ACC112 (cell line): ENCODE data around the gene TXNL1.

Experiments
- H2AFZ ChIP-seq: fragments of 200-600 bp; sonication (generic); one replicate; pipeline ENCODE4 v1.6.0; 2017; ENCODE audit warnings: antibody characterized with exemption, low read length; ENCODE audit not compliant: unreplicated experiment
- H3K27ac ChIP-seq: fragments of 200-600 bp; sonication (generic); 2 replicates; pipeline ENCODE4 v1.5.1; 2014; ENCODE audit warnings: low read depth, mild to moderate bottlenecking, antibody characterized with exemption, low read length, moderate library complexity
- H3K27me3 ChIP-seq: fragments of 200-600 bp; sonication (generic); 2 replicates; pipeline ENCODE4 v1.6.1; 2014; ENCODE audit warnings: mild to moderate bottlenecking, antibody characterized with exemption, low read length, moderate library complexity, mixed read lengths; ENCODE audit not compliant: insufficient read depth
- H3K36me3 ChIP-seq: fragments of 200-600 bp; sonication (generic); 2 replicates; pipeline ENCODE4 v1.6.1; 2016; ENCODE audit warnings: mild to moderate bottlenecking, antibody characterized with exemption, low read length, moderate library complexity, mixed read lengths; ENCODE audit not compliant: insufficient read depth
- H3K4me1 ChIP-seq: fragments of 200-600 bp; sonication (generic); one replicate; pipeline ENCODE4 v1.6.1; 2016; ENCODE audit warnings: low read length, mixed read lengths; ENCODE audit not compliant: insufficient read depth, unreplicated experiment, control insufficient read depth
- H3K4me3 ChIP-seq: fragments of 200-600 bp; sonication (generic); 2 replicates; pipeline ENCODE4 v1.5.1; 2014; ENCODE audit warnings: mild to moderate bottlenecking, low read depth, low read length
- H3K79me2 ChIP-seq: fragments of 200-600 bp; sonication (generic); one replicate; pipeline ENCODE4 v1.6.0; 2016; ENCODE audit warnings: low read length; ENCODE audit not compliant: control insufficient read depth, unreplicated experiment, insufficient read depth

Gene TXNL1

GRCh38 chr18:56638232-56639103 is at the start of gene TXNL1:
TXNL1 (minus strand) TSS chr18:56638592; CDS start chr18:56638440, 152 bp downstream.
- Histone ChIP-seq H3K27ac (peak within 1 kb of the TSS; percentile 94), H3K79me2 (peaks cover 49% of the 10 kb centered on the region), H3K27me3 (no peaks in the 10 kb centered on the region), H3K36me3 (no peaks in the 10 kb centered on the region), H3K4me3 (peak within 1 kb of the TSS; percentile 99), H2AFZ (peak within 1 kb of the TSS; percentile 98), H3K4me1 (peaks cover 36% of the 10 kb centered on the region)

GRCh38 chr18:56684277-56684676 is 45.9 kb upstream of the TXNL1 start:
- no peak overlapping the region for H2AFZ ChIP-seq
- no peaks in the 10 kb centered on the region; the same call in 1 of the 2 replicates for H3K36me3 ChIP-seq
- no peak overlapping the region for H3K4me3 ChIP-seq
- H3K4me1 ChIP-seq: no peaks in the 10 kb centered on the region
- no peaks in the 10 kb centered on the region for H3K79me2 ChIP-seq
- H3K27ac ChIP-seq: no peak overlapping the region
- H3K27me3 ChIP-seq: no peaks in the 10 kb centered on the region

- H3K4me3 ChIP-seq: no peak overlapping the region
- no peaks in the 10 kb centered on the region for H3K79me2 ChIP-seq
- H3K27ac ChIP-seq: no peak overlapping the region
- no peak overlapping the region for H2AFZ ChIP-seq
- no peaks in the 10 kb centered on the region for H3K27me3 ChIP-seq
- H3K36me3 ChIP-seq: no peaks in the 10 kb centered on the region
- no peaks in the 10 kb centered on the region for H3K4me1 ChIP-seq
Observed at GRCh38 chr18:56678836-56679565, 40.6 kb upstream of the TXNL1 start.

- H3K27me3 ChIP-seq: no peaks in the 10 kb centered on the region
- no peak overlapping the region for H3K4me3 ChIP-seq
- no peaks in the 10 kb centered on the region for H3K4me1 ChIP-seq
- H3K36me3 ChIP-seq: no peaks in the 10 kb centered on the region
- no peaks in the 10 kb centered on the region for H3K79me2 ChIP-seq
- no peak overlapping the region for H3K27ac ChIP-seq
- no peak overlapping the region for H2AFZ ChIP-seq
Observed at GRCh38 chr18:56676639-56677038, 38.2 kb upstream of the TXNL1 start.

- Histone ChIP-seq H3K27me3 (no peaks in the 10 kb centered on the region), H3K79me2 (peaks cover 4% of the 10 kb centered on the region), H2AFZ (no peak overlapping the region), H3K4me1 (no peaks in the 10 kb centered on the region), H3K36me3 (no peaks in the 10 kb centered on the region), H3K27ac (no peak overlapping the region), H3K4me3 (no peak overlapping the region)
Observed at GRCh38 chr18:56672981-56673380, 34.6 kb upstream of the TXNL1 start.

- H3K4me3 ChIP-seq: no peak overlapping the region
- H3K27me3 ChIP-seq: no peaks in the 10 kb centered on the region
- H3K27ac ChIP-seq: no peak overlapping the region
- H3K36me3 ChIP-seq: no peaks in the 10 kb centered on the region
- no peak overlapping the region for H2AFZ ChIP-seq
- H3K4me1 ChIP-seq: no peaks in the 10 kb centered on the region
- H3K79me2 ChIP-seq: peaks cover 5% of the 10 kb centered on the region
Observed at GRCh38 chr18:56672391-56672790, 34.0 kb upstream of the TXNL1 start.

GRCh38 chr18:56662902-56663301 is 24.5 kb upstream of the TXNL1 start:
- no peak overlapping the region for H3K4me3 ChIP-seq
- H3K36me3 ChIP-seq: no peaks in the 10 kb centered on the region
- H3K27me3 ChIP-seq: no peaks in the 10 kb centered on the region
- peaks cover 22% of the 10 kb centered on the region for H3K79me2 ChIP-seq
- H3K27ac ChIP-seq: no peak overlapping the region
- H2AFZ ChIP-seq: no peak overlapping the region
- H3K4me1 ChIP-seq: peaks cover 8% of the 10 kb centered on the region

- Histone ChIP-seq H3K36me3 (no peaks in the 10 kb centered on the region), H3K4me3 (no peak overlapping the region), H3K27ac (no peak overlapping the region), H3K79me2 (peaks cover 21% of the 10 kb centered on the region), H2AFZ (no peak overlapping the region), H3K4me1 (peaks cover 8% of the 10 kb centered on the region), H3K27me3 (no peaks in the 10 kb centered on the region)
Observed at GRCh38 chr18:56662502-56662901, 24.1 kb upstream of the TXNL1 start.

- H3K27me3 ChIP-seq: no peaks in the 10 kb centered on the region
- peaks cover 25% of the 10 kb centered on the region for H3K79me2 ChIP-seq
- H3K36me3 ChIP-seq: no peaks in the 10 kb centered on the region
- H2AFZ ChIP-seq: no peak overlapping the region
- peaks cover 8% of the 10 kb centered on the region for H3K4me1 ChIP-seq
- H3K27ac ChIP-seq: no peak overlapping the region
- no peak overlapping the region for H3K4me3 ChIP-seq
Observed at GRCh38 chr18:56662063-56662408, 23.6 kb upstream of the TXNL1 start.

GRCh38 chr18:56661360-56662062 is 23.1 kb upstream of the TXNL1 start:
- H3K36me3 ChIP-seq: no peaks in the 10 kb centered on the region
- peaks cover 8% of the 10 kb centered on the region for H3K4me1 ChIP-seq
- H3K4me3 ChIP-seq: no peak overlapping the region
- no peak overlapping the region for H3K27ac ChIP-seq
- H3K79me2 ChIP-seq: peaks cover 25% of the 10 kb centered on the region
- H3K27me3 ChIP-seq: no peaks in the 10 kb centered on the region
- no peak overlapping the region for H2AFZ ChIP-seq
